GM19099 (cell line): ENCODE results near the gene BMP7.

Experiments
- POLR2A ChIP-seq: IDR thresholded peaks from 3 replicates; pipeline ENCODE4 v1.6.1; 2011; ENCODE audit warnings: low read depth; ENCODE audit not compliant: insufficient read length; ENCODE audit errors: extremely low read depth

Gene BMP7

DNA sequence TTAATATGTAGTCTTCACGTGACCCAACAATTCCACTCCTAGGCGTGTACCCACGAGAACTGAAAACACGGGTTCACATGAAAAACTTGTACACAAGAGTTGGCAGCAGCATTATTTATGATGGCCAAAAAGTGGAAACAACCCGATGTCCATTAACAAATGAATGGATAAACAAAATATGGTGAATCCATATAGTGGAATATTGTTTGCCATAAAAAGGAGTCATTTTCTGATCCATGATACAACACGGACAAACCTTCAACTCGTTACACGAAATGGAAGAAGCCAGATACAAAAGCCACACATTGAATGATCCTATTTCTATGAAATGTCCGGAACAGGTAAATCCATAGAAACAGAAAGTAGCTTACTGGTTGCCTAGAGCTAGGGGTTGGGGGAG, 78.4 kb downstream of the BMP7 start:
- TF ChIP-seq POLR2A = no peak

DNA sequence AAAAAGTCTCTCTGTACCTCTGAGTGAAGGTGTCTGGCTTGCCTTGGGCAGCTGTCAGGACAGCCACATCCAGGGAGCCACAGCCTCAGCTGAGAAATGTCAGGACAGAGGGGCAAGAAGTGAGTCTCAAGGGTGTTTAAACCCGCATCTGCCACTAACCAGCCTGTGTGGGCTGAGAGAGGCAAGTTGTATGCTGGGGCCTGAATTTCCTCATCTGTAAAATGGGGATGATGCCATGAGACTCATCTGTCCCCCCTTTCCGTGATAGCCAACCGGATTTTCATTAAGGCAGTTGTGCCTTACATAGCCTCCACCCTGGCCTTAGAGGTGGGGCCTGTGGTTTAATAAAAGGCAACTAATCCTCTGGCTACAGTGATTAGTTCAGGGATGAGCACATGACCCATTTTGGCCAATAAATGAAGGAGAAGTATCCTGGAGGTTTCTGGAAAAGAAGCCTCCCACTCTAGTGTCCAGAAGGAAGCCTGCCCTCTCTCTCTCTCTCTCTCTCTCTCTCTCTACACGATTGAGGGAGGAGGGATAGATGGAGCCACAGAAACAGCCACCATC, 79.3 kb downstream of the BMP7 start:
- TF ChIP-seq POLR2A = no peak

DNA sequence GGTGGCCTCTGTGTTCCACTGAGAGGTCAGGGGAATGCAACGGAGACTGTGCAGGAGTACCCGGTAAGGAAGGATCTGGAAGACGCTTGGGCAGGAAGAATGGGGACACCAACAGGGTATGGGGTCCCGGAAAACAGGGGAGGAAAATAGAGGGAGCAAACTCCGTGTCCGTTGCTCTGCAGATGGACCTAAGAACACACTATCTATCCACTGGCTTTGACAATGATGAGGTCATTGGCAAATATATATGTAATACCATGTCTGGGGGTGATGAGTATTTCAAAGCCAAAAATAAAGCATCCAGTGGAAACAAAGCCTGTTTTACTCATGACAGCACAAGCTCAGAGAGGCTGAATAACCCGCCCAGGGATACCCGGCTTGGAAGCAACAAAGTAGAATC, 80.2 kb downstream of the BMP7 start:
- TF ChIP-seq POLR2A = no peak

DNA sequence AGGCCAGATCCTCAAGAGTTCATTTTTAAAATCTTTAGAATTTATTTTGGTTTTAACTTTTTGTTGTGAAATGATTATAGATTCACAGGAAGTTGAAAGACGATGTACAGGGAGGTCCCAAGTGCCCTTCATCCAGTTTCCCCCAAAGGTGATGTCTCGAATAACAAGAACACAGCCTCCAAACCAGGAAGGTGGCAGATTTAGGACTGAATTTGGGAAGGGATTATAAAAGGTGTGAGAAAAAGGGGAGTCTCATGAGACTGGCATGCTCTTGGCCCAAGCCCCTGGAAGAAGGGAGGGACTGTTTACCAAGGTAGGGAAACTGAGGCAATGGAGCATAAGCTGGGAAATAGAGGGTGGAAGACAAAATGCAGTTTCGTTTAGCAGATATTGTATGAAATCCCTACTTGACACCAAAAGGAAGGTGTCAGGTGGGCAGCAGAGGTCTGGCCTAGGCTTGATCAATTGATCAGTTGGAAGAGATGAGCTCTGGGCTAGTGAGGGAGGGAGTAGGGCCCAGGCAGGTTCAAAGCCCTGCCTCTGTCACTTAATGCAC, 81.2 kb downstream of the BMP7 start:
- TF ChIP-seq POLR2A = no peak

DNA sequence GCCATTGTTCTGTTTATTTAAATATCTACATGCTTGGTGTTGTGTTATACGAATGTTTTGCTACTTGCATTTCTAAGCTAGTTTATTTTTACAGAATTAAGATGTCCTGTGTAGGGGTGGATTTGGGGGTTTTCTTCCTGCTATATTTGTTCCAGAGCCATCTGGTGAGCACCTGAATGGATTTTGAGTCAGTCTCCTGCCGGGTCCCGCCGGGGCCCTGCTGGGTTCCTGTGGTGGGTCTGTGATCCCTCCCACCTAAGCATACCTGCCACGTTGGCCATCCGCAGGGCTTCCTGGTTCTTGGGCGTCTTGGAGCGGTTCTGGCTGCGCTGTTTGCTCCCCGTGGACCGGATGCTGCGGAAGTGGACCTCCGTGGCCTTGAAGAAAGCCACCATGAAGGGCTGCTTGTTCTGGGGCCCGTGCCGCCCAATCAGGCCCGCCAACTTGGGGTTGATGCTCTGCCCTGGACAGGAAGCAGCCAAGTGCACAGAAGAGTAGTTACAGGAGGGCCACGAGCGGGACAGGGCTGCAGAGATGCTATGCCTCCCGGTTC, 82.9 kb downstream of the BMP7 start:
- TF ChIP-seq POLR2A = no peak

DNA sequence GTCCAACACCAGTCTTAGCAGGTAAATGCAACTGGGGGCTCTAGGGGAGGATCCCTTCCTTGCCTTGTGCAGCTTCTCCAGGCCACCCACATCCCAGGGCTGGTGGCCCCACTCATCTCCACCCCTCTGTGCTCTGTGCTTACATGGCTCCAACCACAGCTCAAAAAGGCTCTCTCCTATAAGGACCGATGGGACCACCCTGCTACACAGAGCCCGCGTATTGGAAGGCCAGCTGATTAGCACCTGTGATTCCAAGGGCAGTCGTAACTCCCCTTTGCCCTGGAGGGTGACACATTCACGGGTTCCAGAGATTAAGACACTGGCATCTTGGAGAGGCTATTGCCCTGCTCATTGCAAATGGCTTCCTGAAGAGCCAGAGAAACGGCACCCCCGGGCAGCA, 84.8 kb downstream of the BMP7 start:
- TF ChIP-seq POLR2A = no peak

DNA sequence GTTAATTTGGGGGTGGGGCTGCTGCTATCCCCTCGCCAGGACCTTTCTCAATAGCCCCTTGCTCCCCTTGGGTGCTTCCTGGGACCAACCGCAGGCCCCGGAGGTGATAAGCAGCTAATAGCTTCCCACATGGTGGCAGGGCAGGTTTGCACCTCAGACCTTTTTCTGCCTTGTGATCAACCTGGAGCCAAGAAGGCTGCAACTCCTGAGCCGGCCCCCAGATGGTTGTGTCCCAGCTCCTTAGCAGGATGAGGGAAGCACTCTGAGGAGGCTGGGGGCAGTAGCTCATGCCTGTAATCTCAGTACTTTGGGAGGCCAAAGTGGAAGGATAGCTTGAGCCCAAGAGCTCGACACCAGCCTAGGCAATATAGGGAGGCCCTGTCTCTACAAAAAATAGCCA, 85.5 kb downstream of the BMP7 start:
- TF ChIP-seq POLR2A = no peak

DNA sequence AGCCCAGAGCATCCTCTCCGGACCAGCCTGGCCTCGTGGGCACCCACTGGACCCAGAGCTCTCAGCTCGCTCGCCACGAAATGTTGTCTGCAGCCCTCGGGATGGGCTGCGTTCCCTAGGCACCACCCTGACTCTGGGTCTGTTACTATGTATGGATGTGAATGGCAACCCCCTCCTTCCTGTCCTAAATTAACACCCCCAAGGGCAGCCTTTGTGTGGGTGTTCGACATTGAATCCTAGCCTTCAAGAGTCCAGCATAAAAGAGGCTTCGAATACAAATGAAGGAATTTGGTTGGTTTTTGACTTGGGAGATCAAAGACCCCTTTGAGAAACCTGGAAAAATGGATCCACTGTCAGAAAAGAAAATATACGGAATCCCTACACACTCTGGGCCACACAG, 86.1 kb downstream of the BMP7 start:
- no peak for TF ChIP-seq POLR2A

DNA sequence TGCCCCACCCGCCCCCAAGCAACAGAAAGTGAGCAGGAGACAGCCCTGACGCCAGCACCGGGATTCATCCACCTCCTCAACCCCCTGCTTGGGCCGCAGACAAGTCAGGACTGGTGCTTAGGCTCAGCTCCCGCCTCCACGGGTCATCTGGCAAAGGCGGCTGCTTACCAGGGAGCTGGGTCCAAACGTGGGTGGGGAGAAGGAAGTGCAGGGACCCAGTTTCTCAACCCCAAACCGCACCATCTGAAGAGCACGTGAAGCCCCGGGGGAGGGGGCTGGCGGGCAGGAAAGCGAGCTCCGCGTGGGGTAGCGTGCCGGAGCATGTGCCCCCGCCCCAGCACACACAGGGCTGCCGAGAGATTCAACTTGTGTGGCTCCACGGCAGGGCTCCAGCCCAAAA, 87.2 kb downstream of the BMP7 start:
- no peak for TF ChIP-seq POLR2A

DNA sequence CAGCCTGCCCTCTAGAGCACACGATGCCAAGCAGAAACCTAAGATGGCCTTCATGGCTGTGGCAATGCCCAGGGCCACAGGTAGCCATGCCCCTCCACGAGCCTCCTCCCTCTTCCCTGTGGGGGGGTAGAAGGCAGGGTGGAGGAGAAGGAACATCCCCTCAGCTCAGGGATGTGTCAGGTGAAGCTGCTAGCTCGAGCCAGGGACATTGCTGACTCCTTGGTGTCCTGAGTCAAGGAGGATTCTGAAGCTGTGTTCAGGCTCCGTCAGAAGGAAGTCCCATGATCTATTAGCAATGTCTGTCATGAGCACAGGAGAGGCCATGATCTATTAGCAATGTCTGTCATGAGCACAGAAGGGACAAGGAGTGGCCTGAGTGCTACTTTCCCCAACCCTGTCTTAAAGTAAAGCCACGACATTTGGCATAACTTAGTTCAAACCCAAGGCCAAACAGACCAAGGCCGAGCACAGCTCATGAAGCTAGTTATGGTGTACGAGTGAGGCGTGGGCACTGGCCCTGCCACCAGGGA, 87.8 kb downstream of the BMP7 start:
- no peak for TF ChIP-seq POLR2A

DNA sequence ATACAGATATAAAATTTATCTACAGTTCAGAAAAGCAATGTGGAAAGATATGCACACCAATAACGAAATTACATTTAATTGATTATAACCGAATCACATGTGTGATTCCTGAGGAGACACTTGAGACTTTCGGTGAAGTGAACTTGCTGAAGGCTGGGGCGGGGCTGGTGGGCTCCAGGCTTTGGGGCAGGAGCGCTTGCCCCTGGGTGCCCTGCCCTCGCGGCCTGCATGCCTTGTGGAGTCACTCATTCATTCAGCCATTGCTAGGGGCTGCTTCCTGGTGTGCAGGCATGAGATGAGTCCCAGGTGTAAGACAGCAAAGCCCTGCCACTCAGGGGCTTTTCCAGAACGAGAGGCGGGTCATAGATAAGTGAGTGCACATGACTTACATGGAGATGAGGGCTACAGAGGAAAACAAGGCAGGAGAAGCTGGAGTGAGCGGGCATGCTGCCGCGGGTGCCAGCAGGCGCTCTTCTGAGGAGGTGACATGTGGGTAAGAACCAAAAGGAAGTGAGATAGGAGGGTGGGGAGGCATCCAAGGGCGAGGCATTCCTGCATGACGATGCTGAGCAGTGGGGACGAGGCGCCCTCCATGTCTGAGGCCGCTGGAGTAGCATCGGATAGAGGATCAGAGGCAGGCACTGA, 88.7 kb downstream of the BMP7 start:
- no peak for TF ChIP-seq POLR2A

DNA sequence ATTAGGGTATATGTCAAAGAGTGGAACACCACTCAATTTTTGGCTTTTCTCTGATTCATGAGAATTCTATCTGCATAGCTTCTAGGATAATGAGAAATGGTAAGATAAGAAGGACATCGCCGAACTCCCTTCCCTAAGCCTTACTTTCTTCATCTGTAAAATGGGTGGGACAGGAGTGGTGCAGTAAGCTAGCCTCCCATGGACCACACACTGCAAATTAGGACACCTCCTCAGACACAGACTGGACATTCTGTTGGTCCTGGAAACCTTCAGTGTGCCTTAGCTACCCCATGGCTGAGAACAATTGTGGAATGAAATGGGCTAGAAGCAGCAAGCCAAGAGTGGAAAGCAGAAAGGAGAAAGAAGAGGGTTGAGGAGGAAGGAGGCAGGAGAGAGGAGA, 89.6 kb downstream of the BMP7 start:
- no peak for TF ChIP-seq POLR2A

DNA sequence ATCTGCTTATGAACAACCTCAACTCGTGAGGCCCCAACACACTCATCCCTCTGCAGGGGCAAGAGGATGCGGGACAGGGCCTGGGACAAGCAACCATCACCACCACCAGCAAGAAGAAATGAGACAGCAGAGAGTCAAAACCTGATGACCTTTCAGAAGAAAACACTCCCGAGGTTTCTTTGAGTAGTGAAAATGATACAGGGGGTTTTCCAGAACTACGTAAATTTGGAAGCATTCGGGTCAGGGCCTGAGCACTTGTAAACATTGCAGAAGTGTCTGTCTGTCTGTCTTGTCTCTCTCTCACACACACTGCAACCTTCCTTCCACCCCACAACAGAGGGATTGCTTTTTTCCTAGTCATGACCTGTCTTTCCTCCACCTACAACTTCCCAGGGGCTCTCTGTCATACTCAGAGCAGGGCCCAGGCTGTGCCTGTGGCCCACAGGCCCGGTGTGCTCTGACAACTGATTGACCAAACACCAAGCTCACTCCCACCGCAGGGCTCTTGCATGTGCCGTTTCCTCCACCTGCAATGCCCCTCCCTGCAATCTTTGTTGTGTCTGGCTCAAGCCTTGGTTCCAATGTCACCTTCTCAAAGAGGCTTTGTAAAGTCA, 90.9 kb downstream of the BMP7 start:
- TF ChIP-seq POLR2A = no peak

DNA sequence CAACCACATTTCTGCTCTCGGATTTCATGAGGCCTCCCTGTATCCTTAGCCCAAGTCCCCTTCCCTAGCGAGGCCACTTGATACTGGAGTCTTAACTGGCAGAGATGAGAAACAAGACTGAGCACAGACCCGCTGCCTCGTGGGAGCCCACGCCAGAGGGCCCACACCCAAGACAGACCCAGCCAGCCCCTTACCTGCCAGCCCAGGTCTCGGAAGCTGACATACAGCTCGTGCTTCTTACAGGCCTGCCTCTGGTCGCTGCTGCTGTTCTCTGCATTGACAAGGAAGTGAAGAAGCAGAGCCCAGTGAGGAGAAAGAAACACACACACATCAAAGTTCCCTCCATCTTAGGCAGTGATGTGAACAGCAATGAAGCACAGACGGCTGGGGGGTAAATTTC, 91.7 kb downstream of the BMP7 start:
- no peak for TF ChIP-seq POLR2A

DNA sequence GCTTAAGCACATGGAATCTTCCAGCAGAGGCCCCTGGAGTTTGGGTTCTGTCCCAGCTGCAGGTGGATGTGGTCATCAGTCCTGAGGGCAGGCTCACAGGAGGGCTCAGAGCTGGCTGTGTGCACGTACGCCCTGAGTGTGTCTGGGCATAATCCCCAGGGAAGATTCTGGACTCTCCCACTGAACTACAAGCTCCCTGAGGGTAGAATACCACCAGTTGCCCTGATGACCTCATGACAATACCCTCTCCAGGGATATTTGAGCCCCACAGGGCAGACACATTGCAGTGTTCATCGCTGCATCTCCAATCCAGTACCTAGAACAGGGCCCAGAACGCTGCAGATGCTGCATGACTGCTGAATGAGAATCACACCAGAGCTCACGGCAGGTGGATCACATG, 92.5 kb downstream of the BMP7 start:
- no peak for TF ChIP-seq POLR2A

DNA sequence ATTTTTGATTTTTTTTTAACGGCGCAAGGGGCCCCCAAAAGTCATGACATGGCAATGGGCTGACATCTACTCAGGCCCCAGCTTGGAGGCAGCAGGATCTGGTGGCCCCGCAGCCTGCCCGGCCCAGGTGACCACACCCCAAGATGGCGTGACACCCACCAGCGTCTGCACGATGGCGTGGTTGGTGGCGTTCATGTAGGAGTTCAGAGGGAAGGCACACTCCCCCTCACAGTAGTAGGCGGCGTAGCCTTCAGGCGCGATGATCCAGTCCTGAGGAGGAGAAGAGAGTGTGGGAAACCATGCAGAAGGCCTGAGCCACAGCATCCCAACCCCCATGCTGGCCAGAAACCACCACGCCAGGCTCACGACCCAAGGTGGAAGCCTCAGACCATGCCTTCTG, 93.4 kb downstream of the BMP7 start:
- no peak for TF ChIP-seq POLR2A
